DOHH2 (cell line): ENCODE measurements around the gene EMC8.

ENCODE experiments used
- CTCF ChIP-seq: fragments of 200-600 bp; sonication (generic); IDR thresholded peaks from one replicate; pipeline ENCODE4 v1.5.1; 2014; ENCODE audit warnings: antibody characterized with exemption, mild to moderate bottlenecking, low read depth, low read length; ENCODE audit not compliant: poor library complexity, severe bottlenecking
- EZH2phosphoT487 ChIP-seq: fragments of 200-600 bp; sonication (generic); IDR thresholded peaks from 2 replicates; pipeline ENCODE4 v1.6.1; 2017; ENCODE audit warnings: borderline replicate concordance, mild to moderate bottlenecking, antibody characterized with exemption, low read length, moderate library complexity, mixed read lengths

DNA sequence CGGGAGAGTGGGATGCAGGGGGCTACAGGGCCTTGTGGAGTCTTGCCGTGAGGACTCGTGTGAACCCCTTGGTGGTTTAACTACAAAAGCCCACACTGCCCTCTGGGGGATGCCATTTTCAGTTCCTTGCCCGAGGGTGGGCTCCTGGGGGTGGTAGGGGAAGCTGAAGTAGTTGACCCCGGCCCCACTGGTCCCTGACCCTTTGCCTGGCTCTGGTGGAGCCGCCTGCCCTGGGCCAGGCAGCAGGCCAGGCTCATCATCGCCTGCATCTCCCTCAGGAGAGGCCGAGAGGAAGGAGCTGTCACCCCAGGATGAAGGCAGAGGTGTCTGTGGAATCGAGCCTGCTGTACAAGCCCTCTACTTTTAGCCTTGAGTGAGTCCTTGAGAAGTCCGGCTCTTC is 10.3 kb upstream of the EMC8 start:
- no peak for TF ChIP-seq CTCF
- no peak for TF ChIP-seq EZH2phosphoT487
